ENCODE data around the gene IRX5.

IRX5 gene

DNA sequence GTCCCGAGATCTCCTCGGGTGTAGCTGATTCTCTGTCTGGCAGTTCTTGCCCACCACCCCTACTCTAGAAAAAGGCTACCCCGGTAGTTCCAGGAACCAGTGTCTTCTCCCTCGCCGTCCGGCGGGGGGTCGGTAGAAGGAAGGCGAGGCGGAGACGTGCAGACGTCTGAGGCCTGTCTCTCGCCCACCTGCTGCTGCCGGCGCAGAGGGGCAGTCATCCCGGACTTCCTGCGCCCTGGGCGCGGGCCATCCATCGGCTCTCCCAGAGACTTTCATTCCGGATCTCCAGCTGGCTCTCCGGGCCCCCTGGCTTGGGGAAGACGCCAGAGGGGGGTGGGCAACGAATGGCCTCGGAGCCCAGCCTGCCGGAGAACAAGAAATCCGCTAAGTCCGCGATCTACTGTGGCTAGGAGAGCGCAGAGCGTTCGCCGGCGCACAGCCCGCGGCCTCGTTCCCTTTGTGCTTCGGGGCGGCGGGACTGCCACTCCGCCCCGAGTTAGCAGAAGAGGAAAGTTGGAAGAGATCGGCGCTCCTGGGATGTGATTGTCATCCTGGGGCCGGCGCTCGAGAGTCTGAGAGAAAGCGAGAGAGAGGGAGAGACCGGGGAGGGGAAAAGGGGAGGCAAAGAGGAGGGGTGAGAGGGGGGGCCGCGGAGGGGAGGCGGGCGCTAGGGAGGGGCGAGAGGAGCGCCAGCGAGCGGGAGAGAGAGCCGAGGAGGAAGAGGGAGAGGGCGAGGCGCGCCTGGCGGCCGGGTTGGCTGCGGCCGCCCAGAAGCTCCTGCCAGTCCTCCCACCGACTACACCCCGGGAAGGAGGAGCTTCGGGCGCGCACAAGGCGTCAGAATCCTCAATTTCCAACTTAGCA lies at the start of gene IRX5:
Gene IRX5 (plus strand): TSS at position 861 of the 864 bp plus-strand sequence. CDS start 334 bp downstream, outside the sequence.
- H3K4me1 ChIP-seq (ENCODE audit: insufficient read depth, low read length) = peaks cover 18% of the 10 kb centered on the region
- peak within 1 kb of the TSS; percentile 99 for H3K4me3 ChIP-seq (ENCODE audit: low read length)
- no peak within 1 kb of the TSS for H2AFZ ChIP-seq (ENCODE audit: low read depth, low read length)
- H3K36me3 ChIP-seq (ENCODE audit: insufficient read depth, low read length) = peaks cover 30% of the 10 kb centered on the region
- H3K27me3 ChIP-seq (ENCODE audit: insufficient read depth, low read length) = no peaks in the 10 kb centered on the region
- H3K9me3 ChIP-seq (ENCODE audit: low read length) = peaks cover 5% of the 10 kb centered on the region

GRCh38 chr16:54882556-54882955 lies 48.1 kb upstream of the IRX5 start:
- Histone ChIP-seq H2AFZ (ENCODE audit: low read depth, low read length) (no peak overlapping the region), H3K4me3 (ENCODE audit: low read length) (no peak overlapping the region)

DNA sequence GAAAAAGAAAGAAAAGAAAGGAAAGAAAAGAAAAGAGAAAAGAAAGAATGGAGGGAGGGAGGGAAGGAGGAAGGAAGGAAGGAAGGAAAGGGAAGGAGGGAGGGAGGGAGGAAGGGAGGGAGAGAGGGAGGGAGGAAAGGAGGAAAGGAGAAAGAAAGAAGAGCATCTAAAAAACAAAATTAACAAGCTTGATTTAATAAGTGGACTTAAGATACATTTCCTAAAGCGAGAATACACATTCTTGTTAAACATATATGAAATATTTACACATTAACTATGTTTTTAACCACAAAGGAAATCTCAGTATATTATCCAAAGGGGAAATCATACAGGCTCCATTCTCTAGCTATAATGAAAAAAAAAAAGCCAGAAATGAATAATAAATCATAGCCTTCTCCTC lies 47.3 kb upstream of the IRX5 start:
- Histone ChIP-seq H3K4me1 (ENCODE audit: insufficient read depth, low read length) (no peaks in the 10 kb centered on the region), H3K27me3 (ENCODE audit: insufficient read depth, low read length) (no peaks in the 10 kb centered on the region), H3K36me3 (ENCODE audit: insufficient read depth, low read length) (no peaks in the 10 kb centered on the region), H3K9me3 (ENCODE audit: low read length) (peaks cover 3% of the 10 kb centered on the region), H2AFZ (ENCODE audit: low read depth, low read length) (no peak overlapping the region), H3K4me3 (ENCODE audit: low read length) (no peak overlapping the region)

More at GRCh38 chr16:54882556-54882955, 48.1 kb upstream of the IRX5 start:
- H3K9me3 ChIP-seq (ENCODE audit: low read length) = peaks cover 3% of the 10 kb centered on the region
- no peaks in the 10 kb centered on the region for H3K27me3 ChIP-seq (ENCODE audit: insufficient read depth, low read length)
- no peaks in the 10 kb centered on the region for H3K4me1 ChIP-seq (ENCODE audit: insufficient read depth, low read length)
- H3K36me3 ChIP-seq (ENCODE audit: insufficient read depth, low read length) = no peaks in the 10 kb centered on the region

DNA sequence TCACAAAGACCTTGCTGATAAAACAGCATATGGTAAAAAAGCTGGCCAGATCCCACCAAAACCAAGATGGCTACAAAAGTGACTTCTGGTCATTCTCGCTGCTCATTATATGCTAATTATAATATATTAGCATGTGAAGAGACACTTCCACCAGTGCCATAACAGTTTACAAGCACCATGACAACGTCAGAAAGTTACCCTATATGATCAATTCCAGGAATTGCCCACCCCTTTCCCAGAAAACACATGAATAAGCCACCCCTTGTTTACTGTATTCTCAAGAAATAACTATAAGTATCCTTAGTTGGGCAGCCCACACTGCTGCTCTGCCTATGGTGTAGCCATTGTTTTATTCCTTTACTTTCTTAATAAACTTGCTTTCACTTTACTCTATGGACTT lies 44.6 kb upstream of the IRX5 start:
- H3K36me3 ChIP-seq (ENCODE audit: insufficient read depth, low read length) = no peaks in the 10 kb centered on the region
- no peak overlapping the region for H2AFZ ChIP-seq (ENCODE audit: low read depth, low read length)
- no peaks in the 10 kb centered on the region for H3K27me3 ChIP-seq (ENCODE audit: insufficient read depth, low read length)
- no peaks in the 10 kb centered on the region for H3K4me1 ChIP-seq (ENCODE audit: insufficient read depth, low read length)
- peaks cover 3% of the 10 kb centered on the region for H3K9me3 ChIP-seq (ENCODE audit: low read length)
- no peak overlapping the region for H3K4me3 ChIP-seq (ENCODE audit: low read length)

DNA sequence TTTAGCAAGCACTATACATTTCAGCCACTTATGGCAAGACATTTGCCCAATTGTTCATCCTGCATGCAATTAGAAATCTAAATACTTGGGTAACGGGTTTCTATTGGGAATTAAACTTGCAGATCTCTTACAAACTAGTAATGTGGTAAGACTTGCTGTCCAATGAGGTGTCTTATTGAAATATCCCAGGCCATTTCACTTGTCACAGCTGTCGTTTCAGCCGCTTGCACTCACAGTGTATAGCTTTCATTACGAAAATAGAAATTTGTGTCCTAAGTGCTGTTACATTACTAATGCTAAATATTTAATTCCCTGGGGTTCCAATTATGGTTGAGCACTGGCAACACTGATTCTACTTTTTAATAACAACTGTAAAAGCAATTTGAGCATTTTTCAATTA lies 40.3 kb upstream of the IRX5 start:
- H3K4me3 ChIP-seq (ENCODE audit: low read length) = no peak overlapping the region
- no peaks in the 10 kb centered on the region for H3K27me3 ChIP-seq (ENCODE audit: insufficient read depth, low read length)
- H3K9me3 ChIP-seq (ENCODE audit: low read length) = peaks cover 6% of the 10 kb centered on the region
- no peaks in the 10 kb centered on the region for H3K4me1 ChIP-seq (ENCODE audit: insufficient read depth, low read length)
- H3K36me3 ChIP-seq (ENCODE audit: insufficient read depth, low read length) = no peaks in the 10 kb centered on the region
- no peak overlapping the region for H2AFZ ChIP-seq (ENCODE audit: low read depth, low read length)

DNA sequence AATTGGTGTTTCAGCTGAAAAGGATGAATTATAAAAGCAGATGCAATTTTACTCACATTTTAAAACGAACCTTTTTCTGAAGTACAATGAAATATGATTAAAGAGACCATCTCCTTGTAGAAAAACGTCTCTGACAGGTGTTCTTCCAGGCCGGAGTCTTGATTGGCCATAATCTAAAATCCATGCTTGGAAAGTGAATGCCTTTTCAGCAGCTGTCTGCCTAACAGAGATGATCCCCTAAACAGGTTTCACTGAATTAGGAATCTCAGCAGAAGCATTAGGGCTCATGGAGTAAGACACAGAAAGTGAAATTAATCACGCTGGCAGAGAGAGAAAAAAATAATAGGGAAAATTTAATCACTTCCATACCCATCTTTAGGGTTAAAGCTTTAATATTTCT lies 39.3 kb upstream of the IRX5 start:
- Histone ChIP-seq H3K36me3 (ENCODE audit: insufficient read depth, low read length) (no peaks in the 10 kb centered on the region), H3K4me3 (ENCODE audit: low read length) (no peak overlapping the region), H3K9me3 (ENCODE audit: low read length) (peaks cover 6% of the 10 kb centered on the region), H3K27me3 (ENCODE audit: insufficient read depth, low read length) (no peaks in the 10 kb centered on the region), H2AFZ (ENCODE audit: low read depth, low read length) (no peak overlapping the region), H3K4me1 (ENCODE audit: insufficient read depth, low read length) (no peaks in the 10 kb centered on the region)

DNA sequence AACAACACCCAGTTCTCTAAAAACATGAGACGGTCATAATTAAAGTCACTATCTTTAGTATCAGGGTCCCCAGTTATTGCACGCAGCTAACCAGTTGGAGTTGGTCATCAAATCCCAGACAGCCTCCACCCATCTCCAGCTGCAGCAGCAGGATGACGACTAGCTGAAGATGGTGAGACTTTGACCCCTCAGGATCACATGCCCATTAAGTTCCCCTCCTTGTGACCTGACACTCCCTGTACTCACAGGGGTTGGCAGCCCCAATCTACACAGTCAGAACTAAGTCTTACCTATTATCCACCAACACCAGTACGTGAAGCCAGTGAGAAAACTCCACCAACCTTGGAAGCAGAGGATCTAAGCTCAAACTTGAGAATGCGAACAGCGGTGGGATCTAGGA lies 37.7 kb upstream of the IRX5 start:
- H3K4me3 ChIP-seq (ENCODE audit: low read length) = no peak overlapping the region
- no peaks in the 10 kb centered on the region for H3K36me3 ChIP-seq (ENCODE audit: insufficient read depth, low read length)
- no peaks in the 10 kb centered on the region for H3K4me1 ChIP-seq (ENCODE audit: insufficient read depth, low read length)
- peaks cover 2% of the 10 kb centered on the region for H3K9me3 ChIP-seq (ENCODE audit: low read length)
- H3K27me3 ChIP-seq (ENCODE audit: insufficient read depth, low read length) = no peaks in the 10 kb centered on the region
- no peak overlapping the region for H2AFZ ChIP-seq (ENCODE audit: low read depth, low read length)

DNA sequence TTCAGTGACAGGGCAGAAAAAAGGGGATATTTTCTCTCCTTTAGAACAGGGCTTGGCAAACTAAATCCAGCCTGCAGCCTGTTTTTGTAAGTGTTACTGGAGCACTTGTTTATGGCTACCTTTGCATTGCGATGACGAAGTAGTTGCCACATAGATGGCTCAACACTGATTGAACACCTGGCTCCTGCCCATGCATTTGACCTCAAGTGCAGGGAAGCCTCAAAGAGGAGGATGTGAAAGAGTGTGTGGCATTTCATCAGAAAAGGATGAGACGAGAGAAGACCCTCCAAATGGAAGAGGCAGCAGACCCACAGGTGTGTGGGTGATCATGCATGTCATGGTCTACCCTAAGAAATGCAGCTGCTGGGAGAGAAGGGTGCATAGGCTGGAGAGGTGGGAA lies 32.7 kb upstream of the IRX5 start:
- Histone ChIP-seq H3K9me3 (ENCODE audit: low read length) (peaks cover 2% of the 10 kb centered on the region), H3K27me3 (ENCODE audit: insufficient read depth, low read length) (no peaks in the 10 kb centered on the region), H3K4me1 (ENCODE audit: insufficient read depth, low read length) (no peaks in the 10 kb centered on the region), H3K4me3 (ENCODE audit: low read length) (no peak overlapping the region), H2AFZ (ENCODE audit: low read depth, low read length) (no peak overlapping the region), H3K36me3 (ENCODE audit: insufficient read depth, low read length) (peaks cover 5% of the 10 kb centered on the region)

DNA sequence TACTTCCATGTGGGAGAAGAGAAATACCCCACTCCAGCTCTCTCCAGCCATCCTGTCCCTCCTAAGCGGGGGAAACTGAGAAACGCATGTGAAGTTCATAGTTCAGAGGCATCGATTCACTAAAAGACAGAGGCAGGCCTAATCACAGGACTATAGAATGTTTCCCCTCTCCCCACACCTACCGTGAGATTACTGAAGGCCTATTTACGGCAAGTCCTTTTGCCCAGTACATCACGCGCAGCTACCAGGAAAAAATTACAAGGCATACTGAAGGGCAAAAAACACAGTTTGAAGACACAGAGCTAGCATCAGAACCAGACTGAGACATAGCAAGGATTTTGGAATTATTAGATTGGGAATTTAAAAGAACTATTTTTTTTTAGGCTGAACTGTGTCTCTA lies 29.1 kb upstream of the IRX5 start:
- Histone ChIP-seq H3K27me3 (ENCODE audit: insufficient read depth, low read length) (no peaks in the 10 kb centered on the region), H3K4me1 (ENCODE audit: insufficient read depth, low read length) (no peaks in the 10 kb centered on the region), H3K9me3 (ENCODE audit: low read length) (no peaks in the 10 kb centered on the region), H3K36me3 (ENCODE audit: insufficient read depth, low read length) (peaks cover 7% of the 10 kb centered on the region), H3K4me3 (ENCODE audit: low read length) (no peak overlapping the region), H2AFZ (ENCODE audit: low read depth, low read length) (no peak overlapping the region)

DNA sequence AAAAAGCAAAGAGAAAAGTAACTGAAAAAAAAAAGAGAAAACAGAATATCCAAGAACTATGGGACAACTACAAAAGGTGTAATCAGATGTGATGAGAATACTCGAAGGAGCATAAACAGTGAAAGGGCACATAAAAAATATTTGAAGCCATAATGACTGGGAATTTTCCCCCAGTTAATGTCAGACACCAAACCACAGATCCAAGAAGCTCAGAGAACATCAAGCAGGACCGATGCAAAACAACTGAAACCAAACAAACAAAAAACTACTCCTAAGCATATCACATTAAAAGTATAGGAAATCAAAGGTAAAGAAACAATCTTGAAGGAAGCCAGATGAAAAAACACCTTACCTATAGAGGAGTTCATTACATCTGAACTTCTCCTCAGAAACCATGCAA lies 27.6 kb upstream of the IRX5 start:
- Histone ChIP-seq H3K27me3 (ENCODE audit: insufficient read depth, low read length) (no peaks in the 10 kb centered on the region), H3K4me1 (ENCODE audit: insufficient read depth, low read length) (no peaks in the 10 kb centered on the region), H3K36me3 (ENCODE audit: insufficient read depth, low read length) (peaks cover 7% of the 10 kb centered on the region)

DNA sequence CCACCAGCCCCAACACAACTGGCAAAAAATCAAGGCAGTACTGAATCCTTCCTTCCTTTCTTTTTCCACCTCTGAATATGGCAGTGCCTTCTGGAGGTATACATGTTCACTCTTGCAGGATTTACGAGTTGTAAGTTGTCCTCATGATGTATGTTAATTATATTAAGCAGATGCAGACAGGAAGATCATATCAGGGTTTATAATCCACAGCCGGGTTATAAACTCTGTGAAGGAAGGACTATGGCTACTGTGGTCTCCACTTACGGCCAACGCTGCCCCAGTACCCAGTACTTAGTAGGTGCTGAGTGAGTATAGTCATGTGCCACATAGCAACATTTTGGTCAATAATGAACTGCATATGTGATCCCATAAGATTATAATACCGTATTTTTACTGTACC lies 19.6 kb upstream of the IRX5 start:
- Histone ChIP-seq H3K4me3 (ENCODE audit: low read length) (no peak overlapping the region), H3K36me3 (ENCODE audit: insufficient read depth, low read length) (peaks cover 33% of the 10 kb centered on the region), H3K9me3 (ENCODE audit: low read length) (no peaks in the 10 kb centered on the region), H2AFZ (ENCODE audit: low read depth, low read length) (no peak overlapping the region), H3K4me1 (ENCODE audit: insufficient read depth, low read length) (no peaks in the 10 kb centered on the region), H3K27me3 (ENCODE audit: insufficient read depth, low read length) (no peaks in the 10 kb centered on the region)

More for the DNA sequence above, 27.6 kb upstream of the IRX5 start:
- Histone ChIP-seq H3K4me3 (ENCODE audit: low read length) (no peak overlapping the region), H2AFZ (ENCODE audit: low read depth, low read length) (no peak overlapping the region), H3K9me3 (ENCODE audit: low read length) (no peaks in the 10 kb centered on the region)

- no peaks in the 10 kb centered on the region for H3K4me1 ChIP-seq (ENCODE audit: insufficient read depth, low read length)
- peaks cover 50% of the 10 kb centered on the region for H3K36me3 ChIP-seq (ENCODE audit: insufficient read depth, low read length)
- H3K4me3 ChIP-seq (ENCODE audit: low read length) = no peak overlapping the region
- no peaks in the 10 kb centered on the region for H3K9me3 ChIP-seq (ENCODE audit: low read length)
- H3K27me3 ChIP-seq (ENCODE audit: insufficient read depth, low read length) = no peaks in the 10 kb centered on the region
- H2AFZ ChIP-seq (ENCODE audit: low read depth, low read length) = no peak overlapping the region
Observed at GRCh38 chr16:54912720-54913119, 17.9 kb upstream of the IRX5 start.

- H3K4me3 ChIP-seq (ENCODE audit: low read length) = no peak overlapping the region
- no peak overlapping the region for H2AFZ ChIP-seq (ENCODE audit: low read depth, low read length)
- H3K9me3 ChIP-seq (ENCODE audit: low read length) = no peaks in the 10 kb centered on the region
- peaks cover 54% of the 10 kb centered on the region for H3K4me1 ChIP-seq (ENCODE audit: insufficient read depth, low read length)
- H3K27me3 ChIP-seq (ENCODE audit: insufficient read depth, low read length) = no peaks in the 10 kb centered on the region
- peaks cover 57% of the 10 kb centered on the region for H3K36me3 ChIP-seq (ENCODE audit: insufficient read depth, low read length)
Observed at GRCh38 chr16:54921206-54921824, 9.3 kb upstream of the IRX5 start.

Measured in neuron (in vitro differentiated cells).